GM12891 (cell line): ENCODE measurements around the gene EXOC4.

Source experiments
- POLR2A ChIP-seq: IDR thresholded peaks from 2 replicates; pipeline ENCODE4 v1.6.1; 2011; ENCODE audit warnings: low read depth, low read length, control low read depth
- POLR2AphosphoS5 ChIP-seq: IDR thresholded peaks from 2 replicates; pipeline ENCODE4 v1.6.1; 2011; ENCODE audit warnings: low read depth, low read length, control low read depth
- SPI1 ChIP-seq: IDR thresholded peaks from 2 replicates; pipeline ENCODE4 v1.6.1; 2011; ENCODE audit warnings: low read depth, low read length, control low read depth
- TAF1 ChIP-seq: IDR thresholded peaks from 2 replicates; pipeline ENCODE4 v1.6.1; 2011; ENCODE audit warnings: low read depth, low read length, control low read depth

- TF ChIP-seq TAF1, result no peak
- no peak for TF ChIP-seq POLR2AphosphoS5
- no peak for TF ChIP-seq POLR2A
- TF ChIP-seq SPI1, result no peak
These were observed 348.7 kb downstream of the EXOC4 start for GRCh38 chr7:133601617-133602016.
